GM18858 (cell line): ENCODE results near the gene TBXA2R.

Experiments used
- ATAC-seq: cut with Tn5 transposase; IDR thresholded peaks from one replicate; pipeline ENCODE4 v1.9.1; 2021; ENCODE audit not compliant: unreplicated experiment

Gene TBXA2R

GRCh38 chr19:3607303-3608078 lies 816 bp upstream of the TBXA2R start:
- no peak for ATAC-seq

GRCh38 chr19:3606174-3606689 lies 443 bp downstream of the TBXA2R start:
- no peak for ATAC-seq

DNA sequence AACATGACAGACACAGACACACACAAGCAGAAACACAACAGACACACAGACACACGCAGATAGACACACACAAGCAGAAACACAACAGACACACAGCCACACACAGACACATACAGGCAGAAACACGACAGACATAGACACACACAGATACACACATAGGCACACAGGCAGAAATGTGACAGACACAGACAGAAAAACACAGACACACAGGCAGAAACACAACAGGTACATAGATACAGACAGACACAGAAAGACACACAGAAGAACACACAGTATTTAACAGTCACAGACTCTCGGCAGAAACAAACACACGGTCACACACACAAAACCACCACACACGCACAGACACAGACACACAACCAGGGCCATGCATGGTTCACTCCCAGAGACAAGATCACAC lies 905 bp downstream of the TBXA2R start:
- no peak for ATAC-seq

DNA sequence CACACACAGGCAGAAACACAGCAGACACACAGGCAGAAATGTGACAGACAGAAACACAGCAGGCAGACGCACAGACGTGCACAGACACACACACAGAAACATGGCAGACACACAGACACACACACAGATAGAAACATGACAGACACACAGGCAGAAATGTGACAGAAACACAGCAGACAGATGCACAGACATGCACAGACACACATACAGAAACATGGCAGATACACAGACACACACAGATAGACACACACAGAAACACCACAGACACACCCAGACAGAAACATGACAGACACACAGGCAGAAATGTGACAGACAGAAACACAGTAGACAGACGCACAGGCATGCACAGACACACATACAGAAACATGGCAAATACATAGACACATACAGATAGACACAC lies 1.3 kb downstream of the TBXA2R start:
- ATAC-seq, result no peak

- ATAC-seq, result no peak
These were observed 1.7 kb downstream of the TBXA2R start for GRCh38 chr19:3604987-3605343.

DNA sequence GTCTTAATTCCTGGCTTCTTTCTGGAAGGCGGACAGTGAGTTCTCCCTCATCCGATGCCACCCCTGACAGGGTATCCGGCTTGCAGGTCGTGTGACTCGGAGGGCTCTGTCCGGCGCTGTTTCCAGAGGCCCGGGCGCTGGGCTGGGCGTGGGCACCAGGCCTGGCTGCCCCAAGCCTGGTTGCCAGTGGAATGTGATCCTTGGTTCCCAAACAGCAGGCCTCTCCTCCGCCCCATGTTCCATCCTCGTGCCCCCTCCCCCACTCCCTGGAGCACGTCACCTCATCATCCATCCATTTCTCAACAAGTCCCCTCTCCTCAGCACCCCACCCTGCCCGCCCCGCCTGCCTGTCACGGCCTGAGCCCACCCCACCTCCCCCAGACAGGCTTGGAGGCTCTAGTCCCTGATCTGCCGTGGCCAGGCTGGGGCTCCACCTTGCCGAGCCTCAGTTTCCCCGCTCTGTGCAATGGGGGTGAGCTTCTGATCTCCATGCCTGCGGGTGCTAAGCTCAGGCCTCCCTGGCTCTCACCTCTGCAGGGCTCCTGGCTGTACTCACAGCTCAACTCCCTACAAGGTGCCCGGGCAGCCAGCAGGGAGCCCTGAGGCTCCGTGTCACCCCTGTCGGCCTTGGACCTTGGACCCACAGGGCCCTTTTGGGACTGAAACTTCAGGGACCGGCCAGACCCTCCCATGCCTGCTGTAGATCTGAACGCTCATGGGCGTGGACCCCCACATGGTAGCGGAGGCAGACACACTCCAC lies 2.3 kb downstream of the TBXA2R start:
- ATAC-seq, result no peak

GRCh38 chr19:3603121-3603811 lies 3.4 kb downstream of the TBXA2R start:
- ATAC-seq, result no peak

- ATAC-seq, result no peak
These were observed 5.7 kb downstream of the TBXA2R start for GRCh38 chr19:3601021-3601420.

- ATAC-seq, result no peak
These were observed 6.9 kb downstream of the TBXA2R start for GRCh38 chr19:3599776-3600187.

GRCh38 chr19:3595521-3596061 lies 11.1 kb downstream of the TBXA2R start:
- no peak for ATAC-seq

GRCh38 chr19:3593156-3593555 lies 13.5 kb downstream of the TBXA2R start:
- ATAC-seq, result no peak

DNA sequence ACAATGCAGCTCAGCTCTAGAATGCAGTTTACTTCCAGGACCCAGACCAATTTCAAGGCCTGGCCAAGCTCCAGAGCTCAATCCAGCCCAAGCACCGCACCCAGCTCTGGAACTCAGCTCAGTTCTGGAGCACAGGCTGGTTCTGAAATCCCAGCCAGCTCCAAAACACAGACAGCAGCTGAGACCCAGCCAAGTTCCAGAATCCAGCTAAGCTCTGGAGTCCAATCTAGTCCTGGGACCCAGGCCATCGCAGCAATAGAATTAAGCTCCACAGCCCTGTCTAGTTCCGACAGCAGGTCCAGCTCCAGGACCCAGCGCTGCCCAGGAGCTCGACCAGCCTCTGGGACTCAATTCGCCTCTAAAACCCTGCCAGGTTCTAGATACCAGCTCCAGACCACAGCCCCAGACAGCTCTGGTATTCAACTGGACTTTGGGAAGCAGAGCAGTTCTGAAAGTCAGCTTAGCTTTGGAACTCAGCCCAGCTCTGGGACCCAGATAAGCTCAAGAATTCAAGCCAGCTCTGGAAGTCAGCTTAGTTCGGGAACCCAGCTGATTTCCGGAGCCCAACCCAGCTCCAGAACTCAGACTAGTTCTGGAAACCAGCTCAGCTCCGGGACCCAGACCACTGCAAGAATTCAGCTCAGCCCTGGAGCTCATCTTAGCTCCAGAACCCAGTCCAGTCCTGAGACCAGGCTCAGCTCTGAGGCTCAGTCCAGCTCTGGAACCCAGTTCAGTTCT lies 14.6 kb downstream of the TBXA2R start:
- no peak for ATAC-seq

GRCh38 chr19:3590991-3591659 lies 15.6 kb downstream of the TBXA2R start:
- no peak for ATAC-seq

DNA sequence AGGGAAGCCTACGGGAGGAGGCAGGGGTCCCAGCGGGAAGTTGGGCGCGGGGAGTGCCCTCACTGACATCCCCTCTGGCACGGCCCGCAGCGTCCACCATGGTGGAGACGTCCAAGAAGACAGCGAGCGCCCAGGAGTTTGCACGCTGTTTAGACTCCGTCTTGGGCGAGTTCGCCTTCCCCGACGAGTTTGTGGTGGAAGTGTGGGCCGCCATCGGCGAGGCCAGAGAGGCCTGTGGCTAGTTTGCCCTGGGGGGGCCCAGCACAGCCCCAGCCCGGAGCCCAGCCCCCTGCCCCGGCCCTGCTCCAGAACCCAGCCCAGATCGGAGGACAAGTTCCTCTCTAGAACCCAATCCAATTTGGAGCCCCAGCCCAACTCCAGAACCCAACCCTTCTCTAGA lies 16.7 kb downstream of the TBXA2R start:
- no peak for ATAC-seq

DNA sequence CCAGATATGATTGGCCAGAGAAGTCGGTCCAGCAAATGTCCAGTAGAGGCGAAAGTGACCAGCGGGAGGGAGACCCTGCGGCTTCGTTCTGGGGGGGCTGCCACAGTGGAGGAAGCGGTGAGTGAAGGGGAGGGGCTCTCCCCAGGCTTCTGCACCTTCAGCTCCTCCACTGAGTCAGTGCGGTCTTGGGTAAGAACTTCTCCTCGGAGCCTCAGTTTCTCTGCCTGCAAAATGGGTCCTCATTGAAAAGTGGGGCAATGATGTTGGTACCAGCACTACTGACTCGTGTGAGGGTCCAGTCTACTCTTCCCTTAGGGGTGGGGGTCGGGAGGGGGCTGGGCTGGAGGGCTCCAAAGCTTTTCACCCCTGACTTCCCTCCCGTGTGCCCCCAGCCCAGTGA lies 17.2 kb downstream of the TBXA2R start:
- ATAC-seq, result no peak

DNA sequence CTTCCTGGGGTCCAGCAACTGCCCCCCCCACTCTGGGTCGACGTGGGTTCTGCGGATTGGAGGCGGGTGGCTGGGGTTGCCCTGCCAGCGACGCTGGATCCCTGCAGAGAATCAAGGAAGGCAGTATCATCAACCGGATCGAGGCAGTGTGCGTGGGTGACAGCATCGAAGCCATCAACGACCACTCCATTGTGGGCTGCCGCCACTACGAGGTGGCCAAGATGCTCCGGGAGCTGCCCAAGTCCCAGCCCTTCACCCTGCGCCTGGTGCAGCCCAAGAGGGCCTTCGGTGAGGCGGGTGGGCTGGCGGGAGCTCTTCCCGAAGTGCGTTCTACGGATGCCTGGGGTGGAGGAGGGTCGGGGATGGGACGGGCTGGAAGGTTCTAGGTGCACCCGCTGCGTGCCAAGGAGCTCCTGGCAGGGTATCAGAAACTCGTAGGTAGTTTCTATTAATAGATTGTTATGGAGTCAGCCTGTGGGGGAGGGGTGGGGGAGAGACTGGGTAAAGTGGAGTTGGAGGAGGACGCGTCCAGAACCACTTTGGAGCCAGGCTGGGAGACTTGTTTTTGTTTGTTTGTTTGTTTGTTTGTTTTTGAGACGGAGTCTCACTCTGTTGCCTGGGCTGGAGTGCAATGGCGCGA lies 19.8 kb downstream of the TBXA2R start:
- ATAC-seq, result no peak

GRCh38 chr19:3586127-3586626 lies 20.5 kb downstream of the TBXA2R start:
- no peak for ATAC-seq

DNA sequence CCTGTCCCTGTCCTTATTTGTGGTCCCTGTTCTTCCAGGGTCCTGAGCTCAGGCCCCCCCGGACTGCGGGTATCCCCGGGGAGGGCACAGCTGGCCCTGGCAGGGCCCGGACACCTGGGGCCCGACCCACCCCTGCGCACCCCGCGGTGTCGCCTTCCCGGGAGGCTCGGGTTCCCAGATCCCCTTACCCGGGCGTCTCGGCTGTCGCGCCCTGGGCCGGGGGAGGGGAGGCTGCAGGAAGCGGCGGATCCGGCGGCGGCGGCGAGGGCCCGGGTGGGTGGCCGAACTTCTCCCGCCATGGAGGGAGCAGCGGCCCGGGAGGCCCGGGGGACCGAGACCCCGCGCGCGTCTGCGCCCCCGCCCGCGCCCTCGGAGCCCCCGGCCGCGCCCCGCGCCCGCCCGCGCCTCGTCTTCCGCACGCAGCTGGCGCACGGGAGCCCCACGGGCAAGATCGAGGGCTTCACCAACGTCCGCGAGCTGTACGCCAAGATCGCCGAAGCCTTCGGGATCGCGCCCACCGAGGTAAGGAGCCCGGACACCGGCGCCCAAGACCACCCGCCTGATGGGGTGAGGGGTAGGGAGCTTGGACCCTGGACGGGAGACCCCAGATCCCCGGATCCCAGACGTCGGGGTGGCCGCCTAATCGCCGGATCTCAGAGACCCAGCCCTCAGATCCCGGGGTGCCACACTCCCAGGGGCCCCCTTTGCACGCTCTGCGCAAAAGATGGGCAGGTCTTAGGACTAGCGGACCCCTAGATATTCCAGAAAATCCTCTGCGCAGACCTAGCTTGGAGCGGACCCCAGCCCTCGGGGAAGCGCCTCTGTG lies 21.2 kb downstream of the TBXA2R start, which contains the start of gene GIPC3:
Gene GIPC3 (plus strand): TSS at position 178 of the 826 bp plus-strand sequence. CDS start 120 bp downstream, at position 298.
- no peak for ATAC-seq
